A549 (cell line): ENCODE data around the gene MTF1.
"Not testable (repeated sequence)": the region's sequence is repeated elsewhere in the genome, so short reads cannot be mapped to it uniquely, and the experiment has no call there.

Experiments
- CBX8 ChIP-seq: fragments of 200-600 bp; sonication (generic); IDR thresholded peaks from 2 replicates; pipeline ENCODE4 v1.6.1; 2016
- PHF8 ChIP-seq: fragments of 200-600 bp; sonication (generic); IDR thresholded peaks from 2 replicates; pipeline ENCODE4 v1.6.1; 2016; ENCODE audit warnings: low read depth, mild to moderate bottlenecking, antibody characterized with exemption, moderate library complexity, borderline replicate concordance
- POLR2A ChIP-seq: IDR thresholded peaks from 2 replicates; pipeline ENCODE4 v1.6.1; 2012; ENCODE audit warnings: mild to moderate bottlenecking, low read length
- TF ChIP-seq, protein P1 (sequence below): fragments of >200 bp; sonication (Bioruptor Twin); formaldehyde crosslinking; IDR thresholded peaks from 3 replicates; pipeline ENCODE4 v1.5.1; 2016

DNA sequence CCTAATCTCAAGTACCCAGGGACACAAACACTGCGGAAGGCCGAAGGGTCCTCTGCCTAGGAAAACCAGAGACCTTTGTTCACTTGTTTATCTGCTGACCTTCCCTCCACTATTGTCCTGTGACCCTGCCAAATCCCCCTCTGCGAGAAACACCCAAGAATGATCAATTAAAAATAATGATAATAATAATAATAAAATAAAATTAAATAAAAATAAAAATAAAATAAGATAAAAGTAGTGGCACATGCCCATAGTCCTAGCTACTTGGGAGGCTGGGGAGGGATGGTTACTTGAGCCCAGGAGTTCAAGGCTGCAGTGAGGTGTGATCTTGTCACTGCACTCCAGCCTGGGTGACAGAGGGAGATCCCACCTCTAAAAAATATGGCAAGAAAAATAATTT lies 38.2 kb upstream of the MTF1 start:
- not testable (repeated sequence) for TF ChIP-seq CBX8, POLR2A, PHF8
- TF ChIP-seq, protein P1, sequence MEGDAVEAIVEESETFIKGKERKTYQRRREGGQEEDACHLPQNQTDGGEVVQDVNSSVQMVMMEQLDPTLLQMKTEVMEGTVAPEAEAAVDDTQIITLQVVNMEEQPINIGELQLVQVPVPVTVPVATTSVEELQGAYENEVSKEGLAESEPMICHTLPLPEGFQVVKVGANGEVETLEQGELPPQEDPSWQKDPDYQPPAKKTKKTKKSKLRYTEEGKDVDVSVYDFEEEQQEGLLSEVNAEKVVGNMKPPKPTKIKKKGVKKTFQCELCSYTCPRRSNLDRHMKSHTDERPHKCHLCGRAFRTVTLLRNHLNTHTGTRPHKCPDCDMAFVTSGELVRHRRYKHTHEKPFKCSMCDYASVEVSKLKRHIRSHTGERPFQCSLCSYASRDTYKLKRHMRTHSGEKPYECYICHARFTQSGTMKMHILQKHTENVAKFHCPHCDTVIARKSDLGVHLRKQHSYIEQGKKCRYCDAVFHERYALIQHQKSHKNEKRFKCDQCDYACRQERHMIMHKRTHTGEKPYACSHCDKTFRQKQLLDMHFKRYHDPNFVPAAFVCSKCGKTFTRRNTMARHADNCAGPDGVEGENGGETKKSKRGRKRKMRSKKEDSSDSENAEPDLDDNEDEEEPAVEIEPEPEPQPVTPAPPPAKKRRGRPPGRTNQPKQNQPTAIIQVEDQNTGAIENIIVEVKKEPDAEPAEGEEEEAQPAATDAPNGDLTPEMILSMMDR = not testable (repeated sequence)
